Measurements from ENCODE around the gene COBL. TPM values are rescaled to one million over a fixed set of nuclear protein-coding genes. Genes with fewer than 3 reads are reported as not detected.

Gene COBL
- total RNA-seq, 1 experiment from 2014 or later = 51.4 TPM

DNA sequence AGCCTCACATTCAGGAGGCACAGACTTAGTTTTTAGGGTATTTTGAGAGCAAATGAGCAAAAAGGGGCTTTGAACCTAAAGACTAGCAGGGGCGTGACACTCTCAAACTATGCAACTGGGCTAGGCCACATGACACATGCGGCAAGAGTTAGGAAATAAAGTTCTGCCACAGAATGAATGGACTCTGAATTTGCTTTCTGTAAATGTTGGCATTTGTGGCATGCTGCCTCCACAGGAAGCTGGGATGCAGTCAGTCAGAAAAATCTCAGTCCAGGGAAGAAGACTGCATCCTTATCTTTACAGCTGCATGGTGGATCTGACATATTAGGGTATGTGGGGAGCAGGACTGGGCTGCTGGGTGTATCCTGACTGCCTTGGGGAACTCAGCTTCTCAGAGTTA is 181.0 kb downstream of the COBL start:
- POLR2A ChIA-PET (ENCODE audit: unreplicated experiment) = no interaction called here

GRCh38 chr7:51134013-51134441 is 182.6 kb downstream of the COBL start:
- H4K20me1 ChIP-seq (ENCODE audit: insufficient read depth) = no peaks in the 10 kb centered on the region
- no TSS peak for BruUV-seq (replicated peaks)
- H3K4me2 ChIP-seq = no peak overlapping the region
- no peak overlapping the region for H3K27ac ChIP-seq
- no peaks in the 10 kb centered on the region; the same call in 1 of the 2 replicates for H3K9me3 ChIP-seq (ENCODE audit: insufficient read depth, low read depth)
- ChIA-PET CTCF (no interaction called here), POLR2A (ENCODE audit: unreplicated experiment) (no interaction called here)
- TF ChIP-seq EZH2 (IDR thresholded peaks at IDR 0.05; ENCODE audit: low read depth) = no peak
- TF ChIP-seq, protein P1, sequence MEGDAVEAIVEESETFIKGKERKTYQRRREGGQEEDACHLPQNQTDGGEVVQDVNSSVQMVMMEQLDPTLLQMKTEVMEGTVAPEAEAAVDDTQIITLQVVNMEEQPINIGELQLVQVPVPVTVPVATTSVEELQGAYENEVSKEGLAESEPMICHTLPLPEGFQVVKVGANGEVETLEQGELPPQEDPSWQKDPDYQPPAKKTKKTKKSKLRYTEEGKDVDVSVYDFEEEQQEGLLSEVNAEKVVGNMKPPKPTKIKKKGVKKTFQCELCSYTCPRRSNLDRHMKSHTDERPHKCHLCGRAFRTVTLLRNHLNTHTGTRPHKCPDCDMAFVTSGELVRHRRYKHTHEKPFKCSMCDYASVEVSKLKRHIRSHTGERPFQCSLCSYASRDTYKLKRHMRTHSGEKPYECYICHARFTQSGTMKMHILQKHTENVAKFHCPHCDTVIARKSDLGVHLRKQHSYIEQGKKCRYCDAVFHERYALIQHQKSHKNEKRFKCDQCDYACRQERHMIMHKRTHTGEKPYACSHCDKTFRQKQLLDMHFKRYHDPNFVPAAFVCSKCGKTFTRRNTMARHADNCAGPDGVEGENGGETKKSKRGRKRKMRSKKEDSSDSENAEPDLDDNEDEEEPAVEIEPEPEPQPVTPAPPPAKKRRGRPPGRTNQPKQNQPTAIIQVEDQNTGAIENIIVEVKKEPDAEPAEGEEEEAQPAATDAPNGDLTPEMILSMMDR (conservative IDR thresholded peaks at IDR 0.05) = no peak
- H3K79me2 ChIP-seq (ENCODE audit: low read depth) = no peaks in the 10 kb centered on the region
- no peak for DNase-seq
- no peaks in the 10 kb centered on the region for H3F3A ChIP-seq (ENCODE audit: insufficient read depth, low read depth)
- no peak overlapping the region for H2AFZ ChIP-seq
- H3K27me3 ChIP-seq (ENCODE audit: insufficient read depth, low read depth) = no peaks in the 10 kb centered on the region
- intact Hi-C loops (cut with micrococcal nuclease; ENCODE audit: unreplicated experiment) = no loop called here
- no peaks in the 10 kb centered on the region for H3K4me1 ChIP-seq (replicated peaks; ENCODE audit: insufficient read depth)
- H3K36me3 ChIP-seq (ENCODE audit: low read depth) = 0 out of 2 replicates have a peak, but pooled peaks cover 12% of the 10 kb centered on the region
- H3K9me2 ChIP-seq (ENCODE audit: insufficient read depth) = no peaks in the 10 kb centered on the region
- no peak overlapping the region for H3K4me3 ChIP-seq

More for the DNA sequence above, 181.0 kb downstream of the COBL start:
- Histone ChIP-seq H3K36me3 (ENCODE audit: low read depth) (0 out of 2 replicates have a peak, but pooled peaks cover 12% of the 10 kb centered on the region), H3K79me2 (ENCODE audit: low read depth) (no peaks in the 10 kb centered on the region), H4K20me1 (ENCODE audit: insufficient read depth) (no peaks in the 10 kb centered on the region), H3K9me2 (ENCODE audit: insufficient read depth) (no peaks in the 10 kb centered on the region), H3K9me3 (ENCODE audit: insufficient read depth, low read depth) (no peaks in the 10 kb centered on the region; the same call in 1 of the 2 replicates), H3K4me3 (no peak overlapping the region), H3F3A (ENCODE audit: insufficient read depth, low read depth) (no peaks in the 10 kb centered on the region), H3K27me3 (ENCODE audit: insufficient read depth, low read depth) (no peaks in the 10 kb centered on the region), H3K4me1 (replicated peaks; ENCODE audit: insufficient read depth) (peaks cover 11% of the 10 kb centered on the region), H2AFZ (no peak overlapping the region), H3K4me2 (no peak overlapping the region), H3K27ac (no peak overlapping the region)
- TF ChIP-seq, protein P1 (conservative IDR thresholded peaks at IDR 0.05) = no peak
- no peak for TF ChIP-seq EZH2 (IDR thresholded peaks at IDR 0.05; ENCODE audit: low read depth)
- CTCF ChIA-PET = no interaction called here
- no peak for DNase-seq
- intact Hi-C loops (cut with micrococcal nuclease; ENCODE audit: unreplicated experiment) = no loop called here
- BruUV-seq (replicated peaks) = no TSS peak

- H3K79me2 ChIP-seq (ENCODE audit: low read depth) = no peaks in the 10 kb centered on the region
- no TSS peak for BruUV-seq (replicated peaks)
- H3K4me2 ChIP-seq = no peak overlapping the region
- H3K9me2 ChIP-seq (ENCODE audit: insufficient read depth) = no peaks in the 10 kb centered on the region
- no peak for TF ChIP-seq EZH2 (IDR thresholded peaks at IDR 0.05; ENCODE audit: low read depth)
- TF ChIP-seq, protein P1 (conservative IDR thresholded peaks at IDR 0.05) = no peak
- no peaks in the 10 kb centered on the region for H3K4me1 ChIP-seq (replicated peaks; ENCODE audit: insufficient read depth)
- intact Hi-C loops (cut with micrococcal nuclease; ENCODE audit: unreplicated experiment) = no loop called here
- ChIA-PET CTCF (no interaction called here), POLR2A (ENCODE audit: unreplicated experiment) (no interaction called here)
- H3F3A ChIP-seq (ENCODE audit: insufficient read depth, low read depth) = no peaks in the 10 kb centered on the region
- no peak overlapping the region for H3K4me3 ChIP-seq
- 0 out of 2 replicates have a peak, but pooled peaks cover 12% of the 10 kb centered on the region for H3K36me3 ChIP-seq (ENCODE audit: low read depth)
- no peaks in the 10 kb centered on the region for H3K27me3 ChIP-seq (ENCODE audit: insufficient read depth, low read depth)
- DNase-seq = no peak
- no peaks in the 10 kb centered on the region for H4K20me1 ChIP-seq (ENCODE audit: insufficient read depth)
- no peak overlapping the region for H2AFZ ChIP-seq
- no peak overlapping the region for H3K27ac ChIP-seq
- H3K9me3 ChIP-seq (ENCODE audit: insufficient read depth, low read depth) = no peaks in the 10 kb centered on the region; the same call in 1 of the 2 replicates
These were observed 183.9 kb downstream of the COBL start for GRCh38 chr7:51132661-51133060.
